ENCODE results near the gene MAPK8IP3. TPM values are rescaled to one million over a fixed set of nuclear protein-coding genes. Genes with fewer than 3 reads are reported as not detected.

The MAPK8IP3 gene
- total RNA-seq, 1 experiment from 2014 or later: 45.9 TPM

- no peak for DNase-seq (ENCODE audit: low read depth)
These were observed 56.3 kb downstream of the MAPK8IP3 start for GRCh38 chr16:1762196-1762878.

GRCh38 chr16:1762879-1763520, 57.0 kb downstream of the MAPK8IP3 start:
- DNase-seq (ENCODE audit: low read depth): no peak

- no peak for DNase-seq (ENCODE audit: low read depth)
These were observed 57.8 kb downstream of the MAPK8IP3 start for GRCh38 chr16:1763521-1764511.

GRCh38 chr16:1764971-1765370, 59.0 kb downstream of the MAPK8IP3 start:
- no peak for DNase-seq (ENCODE audit: low read depth)

- no peak for DNase-seq (ENCODE audit: low read depth)
These were observed 59.8 kb downstream of the MAPK8IP3 start for GRCh38 chr16:1765826-1766225.

- DNase-seq (ENCODE audit: low read depth): no peak
These were observed 60.2 kb downstream of the MAPK8IP3 start for GRCh38 chr16:1766231-1766630.

GRCh38 chr16:1766701-1767100, 60.7 kb downstream of the MAPK8IP3 start:
- no peak for DNase-seq (ENCODE audit: low read depth)

- DNase-seq (ENCODE audit: low read depth): no peak
These were observed 61.4 kb downstream of the MAPK8IP3 start for GRCh38 chr16:1767116-1767994.

- no peak for DNase-seq (ENCODE audit: low read depth)
These were observed 62.2 kb downstream of the MAPK8IP3 start for GRCh38 chr16:1768061-1768766.

- no peak for DNase-seq (ENCODE audit: low read depth)
These were observed 62.9 kb downstream of the MAPK8IP3 start for GRCh38 chr16:1768767-1769401.

- DNase-seq (ENCODE audit: low read depth): no peak
These were observed 63.7 kb downstream of the MAPK8IP3 start for GRCh38 chr16:1769402-1770300.

- no peak for DNase-seq (ENCODE audit: low read depth)
These were observed 64.6 kb downstream of the MAPK8IP3 start for GRCh38 chr16:1770328-1771187.

GRCh38 chr16:1771188-1771863, 65.3 kb downstream of the MAPK8IP3 start, which contains the start of gene NME3:
TSS of gene NME3 (minus strand) at chr16:1771543. CDS start at chr16:1771534, 9 bp downstream.
- DNase-seq (ENCODE audit: low read depth): peak; percentile 63

GRCh38 chr16:1771864-1772361, 65.9 kb downstream of the MAPK8IP3 start:
- DNase-seq (ENCODE audit: low read depth): no peak

- peak; percentile 39 for DNase-seq (ENCODE audit: low read depth)
These were observed 66.4 kb downstream of the MAPK8IP3 start, which contains the start of gene EME2 for GRCh38 chr16:1772362-1772907. TSS of gene EME2 (plus strand) at chr16:1772810. CDS start at chr16:1773228, 418 bp downstream.

- peak; percentile 81 for DNase-seq (ENCODE audit: low read depth)
These were observed 67.1 kb downstream of the MAPK8IP3 start, which contains the start of gene MRPS34 for GRCh38 chr16:1772908-1773702. TSS of gene MRPS34 (minus strand) at chr16:1773134. CDS start at chr16:1773119, 15 bp downstream.

All from LHCN-M2 (cell line).